IPS-NIHi7 (cell line): Measurements from ENCODE around the gene AZU1.

Experiments used
- DNase-seq: peaks from one replicate; pipeline ENCODE4 v3.0.0; 2012; ENCODE audit warnings: mixed read lengths; ENCODE audit errors: extremely low spot score

AZU1 gene

DNA sequence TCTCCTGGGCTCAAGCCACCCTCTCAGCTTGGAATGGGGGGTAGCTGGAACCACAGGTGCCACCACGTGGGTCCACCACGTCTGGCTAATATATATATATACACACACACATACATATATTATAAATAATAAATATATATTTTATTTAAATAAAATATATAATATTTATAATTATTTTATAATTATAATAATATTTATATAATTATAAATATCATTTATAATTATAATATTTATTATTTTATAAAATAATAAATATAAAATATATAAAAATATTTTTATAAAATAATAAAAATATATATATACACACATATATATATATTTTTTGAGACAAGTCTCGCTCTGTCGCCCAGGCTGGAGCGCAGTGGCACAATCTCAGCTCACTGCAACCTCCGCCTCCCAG lies 26.9 kb downstream of the AZU1 start:
- no peak for DNase-seq

DNA sequence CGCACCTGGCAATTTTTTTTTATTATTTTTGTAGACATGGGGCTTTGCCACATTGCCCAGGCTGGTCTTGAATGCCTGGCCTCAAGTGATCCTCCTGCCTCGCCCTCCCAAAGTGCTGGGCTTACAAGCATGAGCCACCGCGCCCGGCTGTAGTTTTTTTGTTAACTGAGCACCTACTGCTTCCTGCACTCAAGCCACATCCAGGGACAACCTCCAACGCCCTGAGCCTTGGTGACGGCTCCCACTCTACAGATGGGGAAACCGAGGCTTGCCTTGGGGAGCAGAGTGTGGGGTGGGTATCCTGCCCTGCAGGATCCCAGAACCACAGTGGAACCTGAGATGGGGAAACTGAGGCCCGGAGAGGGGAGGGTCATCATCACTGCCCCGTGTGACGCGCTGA lies 27.5 kb downstream of the AZU1 start:
- DNase-seq, result no peak

DNA sequence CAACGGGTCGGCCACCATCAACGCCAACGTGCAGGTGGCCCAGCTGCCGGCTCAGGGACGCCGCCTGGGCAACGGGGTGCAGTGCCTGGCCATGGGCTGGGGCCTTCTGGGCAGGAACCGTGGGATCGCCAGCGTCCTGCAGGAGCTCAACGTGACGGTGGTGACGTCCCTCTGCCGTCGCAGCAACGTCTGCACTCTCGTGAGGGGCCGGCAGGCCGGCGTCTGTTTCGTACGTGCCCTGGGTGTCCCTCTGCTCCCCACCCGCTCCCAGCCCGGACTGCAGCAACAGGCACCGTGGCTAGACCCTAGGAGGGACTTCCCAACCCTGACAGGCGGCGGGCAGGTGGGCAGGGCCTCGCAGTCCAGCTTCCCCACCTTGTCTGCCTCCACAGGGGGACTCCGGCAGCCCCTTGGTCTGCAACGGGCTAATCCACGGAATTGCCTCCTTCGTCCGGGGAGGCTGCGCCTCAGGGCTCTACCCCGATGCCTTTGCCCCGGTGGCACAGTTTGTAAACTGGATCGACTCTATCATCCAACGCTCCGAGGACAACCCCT lies 28.0 kb downstream of the AZU1 start:
- DNase-seq, result no peak

DNA sequence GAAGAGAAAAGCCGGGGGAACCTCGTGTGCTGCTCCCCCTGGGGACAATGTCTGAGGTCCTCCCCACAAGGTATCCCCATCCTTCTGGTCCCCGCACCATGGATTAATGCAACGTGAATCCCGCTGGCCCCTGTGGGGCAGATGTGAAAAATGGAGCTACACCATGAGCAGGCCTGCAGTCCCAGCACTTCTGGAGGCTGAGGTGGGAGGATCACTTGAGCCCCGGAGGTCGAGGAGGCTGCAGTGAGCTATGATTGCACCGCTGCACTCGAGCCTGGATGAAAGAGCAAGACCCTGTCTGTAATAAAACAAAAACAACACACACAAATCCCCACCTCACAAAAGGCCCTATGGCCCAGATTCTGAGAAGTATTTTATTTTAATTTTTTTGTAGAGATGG lies 30.6 kb downstream of the AZU1 start:
- DNase-seq, result no peak

DNA sequence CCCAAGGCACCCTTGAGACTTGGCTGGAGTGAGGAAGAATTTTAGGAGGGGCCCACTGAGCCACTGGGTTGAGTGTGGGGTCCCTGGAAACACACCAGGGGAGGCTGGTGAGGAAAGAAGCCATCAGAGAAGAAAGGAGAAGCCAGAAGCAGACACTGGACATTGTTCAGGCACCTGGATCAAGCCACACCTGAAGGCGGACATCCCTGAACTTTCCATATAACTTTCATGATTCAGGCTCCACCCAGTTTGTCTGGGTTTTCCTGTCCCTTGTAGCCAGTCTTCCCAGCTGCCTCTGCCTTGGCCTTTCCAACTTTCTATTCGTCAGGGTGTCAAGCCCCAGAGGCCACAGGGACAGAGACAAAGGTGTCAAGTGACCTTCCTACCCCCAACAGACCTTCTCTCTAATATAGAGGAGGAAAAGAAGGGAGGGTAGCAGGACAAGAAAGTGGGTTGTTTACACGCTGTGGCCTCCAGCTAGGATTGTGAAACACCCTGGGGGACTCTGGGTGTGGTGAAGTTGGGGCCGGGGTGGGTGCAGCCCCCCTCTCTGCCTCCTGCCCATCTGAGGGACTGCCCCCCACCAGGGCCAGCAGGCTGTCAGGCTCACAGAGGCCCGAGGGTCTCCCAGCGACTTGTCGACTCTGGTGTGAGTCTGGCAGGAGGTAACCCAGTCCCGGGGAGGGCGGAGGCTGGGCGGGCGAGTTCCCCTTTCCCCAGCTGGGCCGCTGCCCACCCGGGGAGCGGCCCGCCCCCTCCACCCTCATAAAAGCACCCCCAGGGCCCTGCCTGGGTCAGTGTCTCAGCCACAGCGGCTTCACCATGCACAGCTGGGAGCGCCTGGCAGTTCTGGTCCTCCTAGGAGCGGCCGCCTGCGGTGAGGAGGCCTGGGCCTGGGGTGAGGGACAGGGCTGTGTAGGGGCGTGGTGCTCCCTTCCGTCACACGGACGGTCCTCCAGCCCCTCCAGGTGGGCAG lies 31.5 kb downstream of the AZU1 start, which contains the start of gene CFD:
CFD (plus strand) TSS at position 797 of the 976 bp plus-strand sequence; CDS start at position 823, 26 bp downstream.
- DNase-seq, result no peak

DNA sequence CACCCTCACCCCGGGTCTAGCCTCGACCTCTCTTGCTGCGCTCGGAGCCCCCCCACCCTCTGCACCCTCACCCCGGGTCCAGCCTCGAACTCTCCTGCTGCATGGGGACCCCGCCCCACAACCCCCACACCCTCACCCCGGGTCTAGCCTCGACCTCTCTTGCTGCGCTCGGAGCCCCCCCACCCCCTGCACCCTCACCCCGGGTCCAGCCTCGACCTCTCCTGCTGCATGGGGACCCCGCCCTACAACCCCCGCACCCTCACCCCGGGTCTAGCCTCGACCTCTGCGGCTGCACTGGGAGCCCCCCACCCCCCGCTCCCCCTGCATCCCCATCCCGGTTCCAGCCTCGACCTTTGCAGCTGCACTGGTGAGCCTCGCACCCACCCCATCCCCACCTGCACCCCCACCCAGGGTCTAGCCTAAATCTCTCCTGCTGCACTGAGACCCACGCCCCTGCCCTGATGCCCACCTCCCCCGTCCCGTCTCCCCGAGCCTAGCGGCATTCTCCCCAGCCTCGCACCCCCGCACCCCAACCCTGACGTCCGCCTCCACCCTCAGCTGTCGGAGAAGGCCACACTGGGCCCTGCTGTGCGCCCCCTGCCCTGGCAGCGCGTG lies 33.6 kb downstream of the AZU1 start:
- no peak for DNase-seq

DNA sequence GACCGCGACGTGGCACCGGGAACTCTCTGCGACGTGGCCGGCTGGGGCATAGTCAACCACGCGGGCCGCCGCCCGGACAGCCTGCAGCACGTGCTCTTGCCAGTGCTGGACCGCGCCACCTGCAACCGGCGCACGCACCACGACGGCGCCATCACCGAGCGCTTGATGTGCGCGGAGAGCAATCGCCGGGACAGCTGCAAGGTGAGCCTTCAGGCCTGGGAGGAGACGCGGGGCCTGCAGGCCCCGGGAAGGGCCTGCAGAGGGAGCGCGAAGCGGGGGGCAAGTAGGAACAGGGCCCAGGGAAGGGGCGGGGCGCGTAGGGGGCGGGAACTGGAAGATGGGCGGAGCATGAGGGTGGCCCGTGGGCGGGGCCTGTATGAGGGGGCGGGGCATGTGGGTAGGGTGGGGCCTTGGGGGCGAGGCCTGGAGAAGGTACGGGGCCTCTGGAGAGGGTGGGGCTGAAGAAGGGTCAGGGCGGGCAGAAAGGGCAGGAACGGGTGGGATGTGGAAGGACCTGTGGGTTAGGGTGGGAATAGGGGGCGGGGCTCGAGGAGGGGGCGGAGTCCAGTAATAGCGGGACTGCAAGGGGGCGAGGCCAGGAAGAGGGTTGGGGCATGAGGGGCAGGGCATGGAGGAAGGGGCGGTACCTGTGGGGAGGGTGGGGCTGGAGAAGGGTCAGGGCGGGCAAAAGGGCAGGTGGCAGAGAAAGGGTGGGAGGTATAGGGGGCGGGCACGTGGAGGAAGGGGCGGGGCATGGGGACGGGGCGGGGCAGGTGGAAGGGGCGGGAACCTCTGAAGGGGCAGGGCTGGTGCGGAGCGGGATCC lies 34.3 kb downstream of the AZU1 start:
- DNase-seq, result peak; percentile 96

DNA sequence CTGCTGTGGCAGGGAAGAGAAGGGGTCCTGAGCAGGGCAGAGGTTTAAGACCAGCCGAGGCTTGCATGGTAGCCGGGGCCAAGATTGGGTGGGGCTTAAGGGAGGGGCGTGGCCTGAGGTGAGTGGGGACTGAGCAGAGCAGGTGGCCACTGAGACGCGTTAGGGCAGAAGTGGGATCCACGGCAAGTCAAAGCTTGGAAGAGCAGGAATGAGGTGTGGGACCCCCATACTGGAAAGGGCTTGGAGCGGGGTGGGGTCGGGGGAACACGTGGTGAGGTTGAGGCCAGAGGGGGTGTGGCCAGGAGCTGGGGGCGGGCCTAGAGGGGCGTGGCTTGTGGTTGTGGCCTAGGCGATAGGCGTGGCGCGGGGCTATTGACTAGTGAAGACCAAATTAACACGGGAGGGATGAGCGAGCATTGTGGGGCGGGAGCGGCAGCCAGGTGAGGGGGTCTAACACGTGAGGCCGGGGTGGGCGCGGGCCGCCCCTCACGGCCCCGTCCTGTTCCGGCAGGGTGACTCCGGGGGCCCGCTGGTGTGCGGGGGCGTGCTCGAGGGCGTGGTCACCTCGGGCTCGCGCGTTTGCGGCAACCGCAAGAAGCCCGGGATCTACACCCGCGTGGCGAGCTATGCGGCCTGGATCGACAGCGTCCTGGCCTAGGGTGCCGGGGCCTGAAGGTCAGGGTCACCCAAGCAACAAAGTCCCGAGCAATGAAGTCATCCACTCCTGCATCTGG lies 35.1 kb downstream of the AZU1 start:
- peak; percentile 84 for DNase-seq

DNA sequence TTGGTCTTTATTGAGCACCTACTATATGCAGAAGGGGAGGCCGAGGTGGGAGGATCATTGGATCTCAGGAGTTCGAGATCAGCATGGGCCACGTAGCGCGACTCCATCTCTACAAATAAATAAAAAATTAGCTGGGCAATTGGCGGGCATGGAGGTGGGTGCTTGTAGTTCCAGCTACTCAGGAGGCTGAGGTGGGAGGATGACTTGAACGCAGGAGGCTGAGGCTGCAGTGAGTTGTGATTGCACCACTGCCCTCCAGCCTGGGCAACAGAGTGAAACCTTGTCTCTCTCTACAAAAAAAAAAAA lies 35.6 kb downstream of the AZU1 start:
- no peak for DNase-seq

DNA sequence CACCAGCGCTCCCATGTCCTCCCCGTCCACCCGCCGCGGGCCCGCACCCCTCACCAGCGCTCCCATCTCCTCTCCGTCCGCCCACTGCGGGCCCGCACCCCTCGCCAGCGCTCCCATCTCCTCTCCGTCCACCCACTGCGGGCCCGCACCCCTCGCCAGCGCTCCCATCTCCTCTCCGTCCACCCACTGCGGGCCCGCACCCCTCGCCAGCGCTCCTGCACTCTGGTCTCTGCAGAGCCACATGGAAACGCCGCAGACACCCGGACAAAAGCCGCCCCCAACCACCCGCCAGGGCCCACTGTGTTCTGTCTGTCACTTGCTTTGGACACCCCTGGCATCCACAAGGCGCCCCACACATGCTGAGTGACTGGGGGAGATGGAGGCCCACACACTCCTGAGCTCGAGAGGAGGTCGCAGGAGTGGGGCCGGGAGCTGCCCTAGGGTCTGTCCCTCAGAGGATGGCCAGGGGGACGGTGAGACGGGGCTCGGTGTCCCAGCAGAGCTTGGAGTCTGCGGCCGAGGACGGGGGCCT lies 39.2 kb downstream of the AZU1 start:
- no peak for DNase-seq

DNA sequence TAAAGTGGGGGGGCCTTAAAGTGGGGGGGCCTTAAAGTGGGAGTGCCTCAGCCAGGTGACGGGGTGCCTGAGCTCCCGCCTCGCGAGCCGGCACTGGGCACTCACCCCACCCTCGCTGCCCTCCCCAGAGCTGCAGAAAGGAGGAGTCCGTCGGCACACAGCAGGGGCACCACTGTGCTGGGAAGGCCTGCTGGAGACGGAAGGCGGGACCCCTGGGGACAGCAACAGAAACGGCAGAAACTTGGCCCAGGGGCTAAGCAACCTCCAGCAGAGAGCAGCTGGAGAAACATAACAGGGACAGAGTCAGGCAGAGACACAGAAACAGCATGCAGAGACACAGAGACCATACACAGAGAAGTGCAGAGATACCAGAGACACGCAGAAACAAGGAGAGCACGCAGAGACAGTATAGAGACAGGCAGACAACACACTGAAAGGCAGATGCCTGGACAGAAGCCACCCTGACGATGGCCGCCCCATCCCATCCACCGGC lies 39.7 kb downstream of the AZU1 start:
- no peak for DNase-seq

DNA sequence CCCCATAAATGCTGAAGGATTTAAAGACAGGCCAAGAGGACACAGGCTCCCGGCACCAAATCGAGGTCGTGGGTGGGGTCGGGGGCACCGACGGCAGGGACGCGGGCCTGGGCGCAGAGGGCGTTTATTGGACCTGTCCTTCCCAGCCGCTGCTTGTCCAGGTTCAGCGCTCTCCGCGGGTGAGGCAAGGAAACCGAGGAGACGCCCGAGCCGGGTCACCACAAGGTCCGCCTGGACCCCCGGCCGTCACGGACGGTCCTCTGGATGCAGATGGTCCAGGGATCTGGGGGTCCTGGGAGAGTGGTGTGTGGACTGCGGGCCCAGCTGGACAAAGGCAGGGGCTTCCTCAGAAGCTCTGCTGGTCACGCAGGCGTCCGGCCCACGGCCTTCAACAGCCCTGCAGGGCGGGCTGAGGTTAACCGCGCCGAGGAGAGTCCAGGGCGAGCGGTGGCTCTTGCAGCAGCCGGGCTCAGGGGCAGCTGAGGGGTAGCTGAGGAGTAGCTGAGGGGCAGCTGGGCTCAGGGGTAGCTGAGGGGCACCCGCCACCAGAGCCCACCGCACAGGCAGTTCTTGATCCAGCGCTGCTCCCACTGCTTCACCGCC lies 40.3 kb downstream of the AZU1 start:
- DNase-seq, result no peak

DNA sequence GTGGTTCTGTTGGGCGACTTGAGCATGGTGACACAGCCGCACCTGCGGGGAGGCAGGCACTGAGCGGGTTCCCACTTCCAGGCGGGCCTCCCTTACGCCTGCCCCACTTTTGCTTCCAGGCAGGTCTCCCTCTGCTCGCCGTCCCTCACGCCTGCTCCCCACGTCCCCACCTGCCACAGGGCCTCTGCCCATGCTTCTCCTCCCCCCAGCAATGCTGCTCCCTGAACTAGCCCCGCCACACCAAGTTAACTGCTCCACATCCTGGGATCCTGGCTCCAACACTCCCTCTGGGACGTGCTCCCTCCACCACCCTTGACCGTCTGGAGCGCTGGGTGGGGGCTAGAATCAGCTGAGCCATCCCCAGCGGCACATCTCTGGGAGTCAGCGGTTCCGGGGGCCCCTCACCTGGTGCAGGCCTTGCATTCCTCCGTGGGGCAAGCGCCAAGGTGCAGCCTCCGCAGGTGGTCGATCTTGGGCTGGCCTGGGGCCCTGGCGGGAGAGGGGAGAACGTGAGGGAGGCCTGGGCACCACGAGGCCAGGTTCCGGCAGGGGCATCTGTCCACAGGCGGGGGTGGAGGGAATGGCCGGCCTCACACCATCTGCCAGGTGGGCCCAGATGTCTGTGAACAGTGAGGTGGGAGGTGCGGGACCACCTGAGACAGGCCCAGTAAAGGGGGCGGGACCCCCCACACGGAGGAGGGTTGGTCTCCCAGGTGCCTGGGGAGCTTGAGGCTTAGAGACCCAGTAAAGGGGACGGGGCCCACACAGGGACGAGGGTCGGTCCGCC lies 41.0 kb downstream of the AZU1 start:
- no peak for DNase-seq

DNA sequence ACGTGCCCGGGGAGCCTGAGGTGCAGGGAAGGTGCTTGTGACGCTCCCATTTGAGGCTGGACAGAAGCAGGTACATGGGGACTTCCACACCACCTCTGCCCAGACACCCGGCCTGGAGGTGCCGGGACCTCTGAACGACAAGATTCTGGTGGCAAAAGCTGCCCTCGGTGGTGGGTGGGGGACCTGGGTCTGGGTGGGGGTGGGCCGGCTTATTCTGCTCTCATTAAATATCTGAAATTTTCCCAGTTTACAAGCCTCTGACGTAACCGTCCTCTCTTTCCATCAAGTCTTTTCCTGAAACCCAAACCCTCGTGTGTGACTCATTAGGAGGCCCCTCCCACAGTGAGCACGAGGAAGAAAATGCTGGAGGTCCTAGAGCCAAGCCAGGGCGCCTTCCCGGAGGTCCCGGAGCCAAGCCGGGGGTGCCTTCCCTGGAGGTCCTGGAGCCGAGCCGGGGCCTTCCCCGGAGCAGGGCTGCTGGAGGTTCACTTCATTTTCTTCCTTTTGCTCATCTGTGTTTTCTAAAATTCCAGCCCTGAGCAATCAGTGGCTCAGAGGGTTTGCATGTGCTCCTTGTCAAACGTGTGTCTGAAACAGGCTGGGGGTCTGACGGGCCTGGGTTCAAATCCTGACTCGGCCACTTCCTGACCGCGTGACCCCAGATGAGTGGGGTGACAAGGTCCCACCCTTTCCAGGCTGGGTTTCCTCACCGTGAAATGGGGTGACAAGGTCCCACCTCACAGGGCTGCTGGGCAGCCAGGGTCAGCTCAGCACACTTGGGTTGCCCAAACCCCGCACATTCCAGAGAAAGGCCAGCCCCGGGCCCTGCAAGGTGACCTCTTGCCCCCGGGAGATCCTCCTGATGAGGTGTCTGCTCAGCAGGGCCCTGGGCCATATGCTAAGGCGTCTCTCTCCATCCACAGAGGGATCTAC lies 41.9 kb downstream of the AZU1 start:
- no peak for DNase-seq

DNA sequence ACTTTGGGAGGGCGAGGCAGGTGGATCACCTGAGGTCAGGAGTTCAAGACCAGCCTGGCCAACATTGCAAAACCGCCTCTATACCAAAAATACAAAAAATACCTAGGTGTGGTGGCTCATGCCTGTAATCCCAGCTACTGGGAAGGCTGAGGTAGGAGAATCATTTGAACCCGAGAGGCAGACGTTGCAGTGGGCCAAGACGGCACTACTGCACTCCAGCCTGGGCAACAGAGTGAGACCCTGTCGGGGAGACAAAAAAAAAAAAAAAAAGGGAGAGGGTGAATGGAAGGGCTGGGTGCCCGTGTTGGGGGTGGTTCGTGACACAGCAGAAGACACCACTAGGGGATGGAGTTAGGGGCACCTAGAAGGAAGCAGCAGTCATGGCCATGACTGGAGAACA lies 42.7 kb downstream of the AZU1 start:
- no peak for DNase-seq

DNA sequence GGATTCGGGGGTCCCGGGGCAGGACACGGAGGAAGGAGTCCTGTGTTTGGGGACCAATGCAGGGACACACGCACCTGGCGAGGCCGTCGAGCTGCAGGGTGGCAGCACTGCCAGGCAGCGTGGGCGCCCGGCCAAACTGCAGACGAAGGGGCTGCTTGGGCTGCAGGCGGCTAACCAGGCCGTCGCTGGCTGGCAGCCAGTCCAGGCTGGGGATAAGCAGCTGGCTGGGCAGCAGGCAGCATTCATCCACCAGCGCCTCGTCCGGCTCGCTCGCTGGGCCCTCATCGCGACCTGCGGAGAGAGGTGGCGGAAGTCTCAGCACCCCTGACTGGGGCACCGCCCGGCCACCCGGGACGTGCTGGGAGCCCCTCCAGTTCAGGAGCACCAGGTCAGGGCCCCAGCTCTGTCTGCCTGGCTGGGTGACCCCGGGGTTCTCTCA lies 43.3 kb downstream of the AZU1 start:
- DNase-seq, result no peak

DNA sequence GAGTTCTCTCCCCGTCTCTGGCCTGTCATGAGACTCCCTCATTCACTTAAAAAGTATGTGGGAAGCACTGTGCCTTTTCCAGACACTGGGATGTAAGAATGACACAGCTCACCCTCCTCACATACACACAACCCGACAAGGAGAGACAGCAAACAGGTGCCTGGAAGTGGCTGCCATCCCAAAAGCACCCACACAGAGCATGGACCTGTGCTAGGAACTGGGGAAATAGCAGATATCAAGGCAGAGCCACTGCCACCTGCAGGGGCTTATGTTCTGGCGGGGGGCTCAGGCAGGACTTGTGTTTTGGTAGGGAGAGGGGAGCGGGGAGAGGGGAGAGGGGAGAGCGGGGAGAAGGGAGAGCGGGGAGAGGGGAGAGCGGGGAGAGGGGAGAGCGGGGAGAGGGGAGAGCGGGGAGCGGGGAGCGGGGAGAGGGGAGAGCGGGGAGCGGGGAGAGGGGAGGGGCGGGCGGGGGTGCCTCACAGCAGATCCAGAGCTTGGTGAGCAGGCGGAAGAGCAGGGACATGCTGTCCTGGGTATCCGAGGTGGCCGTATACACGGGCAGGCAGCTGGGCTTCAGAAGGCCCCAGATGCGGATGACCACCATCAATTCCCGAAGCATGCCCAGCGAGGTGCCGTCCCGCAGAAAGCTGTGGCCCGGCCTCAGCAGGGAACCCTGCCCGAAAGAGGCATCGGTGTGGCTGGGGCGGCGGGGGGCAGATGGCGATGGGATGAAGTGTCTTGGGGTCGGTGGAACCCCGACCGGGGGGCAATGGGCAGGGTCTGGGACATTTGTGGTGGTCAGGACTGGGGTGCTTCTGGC lies 44.0 kb downstream of the AZU1 start:
- DNase-seq, result no peak
